WTC11 (cell line): ENCODE results near the gene PHF1. TPM values are rescaled to one million over a fixed set of nuclear protein-coding genes. Genes with fewer than 3 reads are reported as not detected.
A peak's percentile ranks its signal among the peaks of the same experiment; 100 is the strongest.

Source experiments
- ATAC-seq: fragments of 200-7000 bp; cut with Tn5 transposase; 2 replicates; pipeline ENCODE4 v1.10.0; 2021; ENCODE audit warnings: mild to moderate bottlenecking, moderate library complexity
- CTCF ChIA-PET: fragments of 300-600 bp; sonication (Branson Sonifier 250); formaldehyde crosslinking; loops from one replicate; lab custom pipeline; 2021; ENCODE audit warnings: antibody characterized with exemption; lab: Charles Lee
- POLR2A ChIA-PET: fragments of 350-600 bp; sonication (Branson Sonifier 250); formaldehyde crosslinking; loops from one replicate; lab custom pipeline; 2021; ENCODE audit warnings: antibody characterized with exemption; lab: Charles Lee
- DNase-seq: peaks from one replicate; pipeline ENCODE4 v3.0.0; 2021; ENCODE audit warnings: low spot score
- H3K27ac Mint-ChIP-seq: 2 replicates; pipeline ENCODE4 v1.8.0; 2021; ENCODE audit warnings: mixed read lengths
- H3K27me3 Mint-ChIP-seq: 2 replicates; pipeline ENCODE4 v1.8.0; 2021; ENCODE audit warnings: low read depth, mild to moderate bottlenecking, moderate library complexity, mixed read lengths
- H3K36me3 Mint-ChIP-seq: 2 replicates; pipeline ENCODE4 v1.8.0; 2021; ENCODE audit warnings: mixed read lengths
- H3K4me1 Mint-ChIP-seq: 2 replicates; pipeline ENCODE4 v1.8.0; 2022; ENCODE audit warnings: mixed read lengths
- H3K4me3 Mint-ChIP-seq: 2 replicates; pipeline ENCODE4 v1.8.0; 2021; ENCODE audit warnings: mild to moderate bottlenecking, moderate library complexity, mixed read lengths
- H3K9me3 Mint-ChIP-seq: 2 replicates; pipeline ENCODE4 v1.8.0; 2021; ENCODE audit warnings: mixed read lengths
- CBFB ChIP-seq: sonication (generic); formaldehyde crosslinking; IDR thresholded peaks from 2 replicates; pipeline ENCODE4 v1.8.1; 2022; ENCODE audit warnings: mild to moderate bottlenecking, low read depth, missing genetic modification reagents
- CTCF ChIP-seq: fragments of 200-600 bp; IDR thresholded peaks from 2 replicates; pipeline ENCODE4 v1.8.0; 2022; ENCODE audit warnings: antibody characterized with exemption
- ERG ChIP-seq: fragments of 250-450 bp; sonication (Bioruptor Pico); IDR thresholded peaks from 2 replicates; pipeline ENCODE4 v1.8.0; 2021; ENCODE audit warnings: mild to moderate bottlenecking
- FOXP1 ChIP-seq: sonication (generic); formaldehyde crosslinking; IDR thresholded peaks from 2 replicates; pipeline ENCODE4 v1.8.0; 2022; ENCODE audit warnings: missing genetic modification reagents, mild to moderate bottlenecking, moderate library complexity, borderline replicate concordance
- GRHL2 ChIP-seq: fragments of 250-450 bp; sonication (Bioruptor Pico); IDR thresholded peaks from 2 replicates; pipeline ENCODE4 v1.8.0; 2022; ENCODE audit warnings: mild to moderate bottlenecking, moderate library complexity; ENCODE audit not compliant: insufficient replicate concordance, severe bottlenecking
- HMGXB4 ChIP-seq: sonication (generic); formaldehyde crosslinking; IDR thresholded peaks from 2 replicates; pipeline ENCODE4 v1.8.1; 2023; ENCODE audit warnings: mild to moderate bottlenecking, moderate library complexity, missing genetic modification reagents
- NR2C2 ChIP-seq: sonication (generic); formaldehyde crosslinking; IDR thresholded peaks from 2 replicates; pipeline ENCODE4 v1.8.0; 2022; ENCODE audit warnings: mild to moderate bottlenecking, missing genetic modification reagents
- PRDM15 ChIP-seq: sonication (generic); formaldehyde crosslinking; IDR thresholded peaks from 2 replicates; pipeline ENCODE4 v1.8.0; 2022; ENCODE audit warnings: missing genetic modification reagents
- PRRX2 ChIP-seq: fragments of 250-450 bp; sonication (Bioruptor Pico); IDR thresholded peaks from 2 replicates; pipeline ENCODE4 v1.8.0; 2021; ENCODE audit warnings: mild to moderate bottlenecking
- SMAD3 ChIP-seq: sonication (generic); formaldehyde crosslinking; IDR thresholded peaks from 2 replicates; pipeline ENCODE4 v1.8.0; 2022; ENCODE audit warnings: missing genetic modification reagents, mild to moderate bottlenecking, borderline replicate concordance
- SOX15 ChIP-seq: fragments of 250-450 bp; sonication (Bioruptor Pico); IDR thresholded peaks from 2 replicates; pipeline ENCODE4 v1.9.0; 2021; ENCODE audit warnings: mild to moderate bottlenecking
- SP1 ChIP-seq: sonication (generic); formaldehyde crosslinking; conservative IDR thresholded peaks from 2 replicates; pipeline ENCODE4 v1.8.1; 2022; ENCODE audit warnings: missing genetic modification reagents
- TCF7 ChIP-seq: sonication (generic); formaldehyde crosslinking; IDR thresholded peaks from 2 replicates; pipeline ENCODE4 v1.8.0; 2022; ENCODE audit warnings: mild to moderate bottlenecking, low read depth, missing genetic modification reagents, moderate library complexity
- USF1 ChIP-seq: sonication (generic); formaldehyde crosslinking; IDR thresholded peaks from 2 replicates; pipeline ENCODE4 v1.8.0; 2022; ENCODE audit warnings: mild to moderate bottlenecking, missing genetic modification reagents
- ZNF232 ChIP-seq: sonication (generic); formaldehyde crosslinking; IDR thresholded peaks from 2 replicates; pipeline ENCODE4 v1.8.0; 2022; ENCODE audit warnings: mild to moderate bottlenecking, missing genetic modification reagents
- ZNF317 ChIP-seq: sonication (generic); formaldehyde crosslinking; IDR thresholded peaks from 2 replicates; pipeline ENCODE4 v1.8.1; 2023; ENCODE audit warnings: low read depth, mild to moderate bottlenecking, moderate library complexity, missing genetic modification reagents, borderline replicate concordance
- ZNF396 ChIP-seq: fragments of 250-450 bp; sonication (Bioruptor Pico); IDR thresholded peaks from 2 replicates; pipeline ENCODE4 v1.8.0; 2021; ENCODE audit warnings: mild to moderate bottlenecking, moderate library complexity, borderline replicate concordance
- ZNF425 ChIP-seq: fragments of 250-450 bp; sonication (Bioruptor Pico); conservative IDR thresholded peaks from 2 replicates; pipeline ENCODE4 v1.9.0; 2021; ENCODE audit warnings: mild to moderate bottlenecking
- total RNA-seq: library from RNA; stranded (reverse); gene quantifications from 3 replicates; pipeline ENCODE4 v1.2.3, GENCODE V29; 2021

Gene PHF1
- total RNA-seq, 1 experiment from 2014 or later = 63.6 TPM

- Mint-ChIP-seq H3K9me3 (no peaks in the 10 kb centered on the region), H3K36me3 (no peaks in the 10 kb centered on the region), H3K4me1 (peaks cover 71% of the 10 kb centered on the region), H3K27me3 (no peaks in the 10 kb centered on the region), H3K27ac (peak overlapping the region; percentile 90), H3K4me3 (0 out of 2 replicates have a peak overlapping the region, but pooled peaks have one; percentile 71)
- no peak for ATAC-seq
- TF ChIP-seq ZNF232 (CRISPR knock-in tag) (no peak), NR2C2 (CRISPR knock-in tag) (no peak), ZNF425 (CRISPR knock-in tag) (no peak), ZNF396 (CRISPR knock-in tag) (no peak), CTCF (no peak), PRDM15 (no peak), TCF7 (CRISPR knock-in tag) (no peak), SOX15 (CRISPR knock-in tag) (no peak), HMGXB4 (CRISPR knock-in tag) (no peak), ZNF317 (CRISPR knock-in tag) (no peak), PRRX2 (CRISPR knock-in tag) (no peak), FOXP1 (CRISPR knock-in tag) (no peak), ERG (CRISPR knock-in tag) (no peak), GRHL2 (CRISPR knock-in tag) (no peak), SP1 (no peak), CBFB (CRISPR knock-in tag) (no peak), USF1 (no peak), SMAD3 (CRISPR knock-in tag) (no peak)
- CTCF ChIA-PET = interaction anchor here (0.6 to 2.4 kb wide), 2 partner anchors 39 to 82 kb away, joined by 3 to 9 read pairs; no protein-coding TSS in a partner anchor
- POLR2A ChIA-PET = interaction anchor here (1.5 kb wide), 1 partner anchor 458 kb away, joined by 3 read pairs; no protein-coding TSS in a partner anchor
- no peak for DNase-seq
These were observed 18.9 kb downstream of the PHF1 start for GRCh38 chr6:33429750-33430052.
